Measurements from ENCODE around the gene PABPC1L. TPM values are rescaled to one million over a fixed set of nuclear protein-coding genes. Genes with fewer than 3 reads are reported as not detected.

Gene PABPC1L
- total RNA-seq, 3 donors from 2014 or later (not counting 1 experiment from before 2014, with no cell fraction given): 31.7 to 64.9 (median 48.1) TPM

DNA sequence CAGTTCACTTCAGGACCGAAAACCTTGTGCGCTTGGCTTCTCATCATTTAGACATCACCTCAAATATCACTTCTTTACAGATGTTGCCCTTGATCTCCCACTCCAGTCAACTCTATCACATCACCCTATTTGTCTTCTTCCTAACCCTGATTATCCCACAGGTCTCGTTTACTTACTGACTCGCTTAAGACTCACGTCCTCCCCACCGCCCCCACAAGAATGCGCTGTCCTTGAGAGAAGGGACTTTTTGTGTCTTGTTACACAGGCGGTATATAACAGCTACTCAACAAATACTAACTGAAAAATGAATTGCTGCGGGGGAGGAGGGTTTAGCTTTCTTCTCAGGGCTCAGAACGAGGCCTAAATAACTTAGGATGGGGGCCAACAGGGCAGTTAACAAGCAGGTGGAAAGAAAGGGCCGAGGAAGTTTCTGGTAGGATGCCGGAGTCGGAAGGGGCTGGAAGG lies 49.8 kb downstream of the PABPC1L start:
- intact Hi-C loops (cut with micrococcal nuclease): loop anchor here (5.0 kb wide), 2 partner anchors 33 to 138 kb away; no protein-coding TSS in a partner anchor
- TF ChIP-seq, protein P1, sequence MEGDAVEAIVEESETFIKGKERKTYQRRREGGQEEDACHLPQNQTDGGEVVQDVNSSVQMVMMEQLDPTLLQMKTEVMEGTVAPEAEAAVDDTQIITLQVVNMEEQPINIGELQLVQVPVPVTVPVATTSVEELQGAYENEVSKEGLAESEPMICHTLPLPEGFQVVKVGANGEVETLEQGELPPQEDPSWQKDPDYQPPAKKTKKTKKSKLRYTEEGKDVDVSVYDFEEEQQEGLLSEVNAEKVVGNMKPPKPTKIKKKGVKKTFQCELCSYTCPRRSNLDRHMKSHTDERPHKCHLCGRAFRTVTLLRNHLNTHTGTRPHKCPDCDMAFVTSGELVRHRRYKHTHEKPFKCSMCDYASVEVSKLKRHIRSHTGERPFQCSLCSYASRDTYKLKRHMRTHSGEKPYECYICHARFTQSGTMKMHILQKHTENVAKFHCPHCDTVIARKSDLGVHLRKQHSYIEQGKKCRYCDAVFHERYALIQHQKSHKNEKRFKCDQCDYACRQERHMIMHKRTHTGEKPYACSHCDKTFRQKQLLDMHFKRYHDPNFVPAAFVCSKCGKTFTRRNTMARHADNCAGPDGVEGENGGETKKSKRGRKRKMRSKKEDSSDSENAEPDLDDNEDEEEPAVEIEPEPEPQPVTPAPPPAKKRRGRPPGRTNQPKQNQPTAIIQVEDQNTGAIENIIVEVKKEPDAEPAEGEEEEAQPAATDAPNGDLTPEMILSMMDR (IDR thresholded peaks at IDR 0.05): peak; percentile 22
- H3K9me3 Mint-ChIP-seq: no peaks in the 10 kb centered on the region
- peaks cover 8% of the 10 kb centered on the region for H3K36me3 Mint-ChIP-seq
- H3K27me3 Mint-ChIP-seq (ENCODE audit: low read depth in 2 of 2): no peaks in the 10 kb centered on the region
- H3K27ac Mint-ChIP-seq: peak overlapping the region; percentile 82 to 88
- Histone ChIP-seq H3K4me3 (ENCODE audit: low read length) (peak overlapping the region; percentile 85), H3K27me3 (ENCODE audit: control insufficient read depth, insufficient read depth, low read length) (no peaks in the 10 kb centered on the region), H3K4me1 (ENCODE audit: control insufficient read depth, insufficient read depth, low read length) (peaks cover 13% of the 10 kb centered on the region), H3K9me3 (ENCODE audit: control insufficient read depth, insufficient read depth, low read length) (no peaks in the 10 kb centered on the region), H3K36me3 (ENCODE audit: control insufficient read depth, insufficient read depth, low read length) (peaks cover 15% of the 10 kb centered on the region), H3K27ac (ENCODE audit: low read length) (peak overlapping the region; percentile 61)
- peak; percentile 45 to 82 for DNase-seq
- 7% methylated on average over 11 of the region's 13 CpGs for WGBS (ENCODE audit: insufficient coverage)
- ATAC-seq: peak; percentile 69 to 85 (median 71)
- H3K4me3 Mint-ChIP-seq: peak overlapping the region; percentile 99
- H3K4me1 Mint-ChIP-seq: peaks cover 31 to 35% of the 10 kb centered on the region in 2 donors

DNA sequence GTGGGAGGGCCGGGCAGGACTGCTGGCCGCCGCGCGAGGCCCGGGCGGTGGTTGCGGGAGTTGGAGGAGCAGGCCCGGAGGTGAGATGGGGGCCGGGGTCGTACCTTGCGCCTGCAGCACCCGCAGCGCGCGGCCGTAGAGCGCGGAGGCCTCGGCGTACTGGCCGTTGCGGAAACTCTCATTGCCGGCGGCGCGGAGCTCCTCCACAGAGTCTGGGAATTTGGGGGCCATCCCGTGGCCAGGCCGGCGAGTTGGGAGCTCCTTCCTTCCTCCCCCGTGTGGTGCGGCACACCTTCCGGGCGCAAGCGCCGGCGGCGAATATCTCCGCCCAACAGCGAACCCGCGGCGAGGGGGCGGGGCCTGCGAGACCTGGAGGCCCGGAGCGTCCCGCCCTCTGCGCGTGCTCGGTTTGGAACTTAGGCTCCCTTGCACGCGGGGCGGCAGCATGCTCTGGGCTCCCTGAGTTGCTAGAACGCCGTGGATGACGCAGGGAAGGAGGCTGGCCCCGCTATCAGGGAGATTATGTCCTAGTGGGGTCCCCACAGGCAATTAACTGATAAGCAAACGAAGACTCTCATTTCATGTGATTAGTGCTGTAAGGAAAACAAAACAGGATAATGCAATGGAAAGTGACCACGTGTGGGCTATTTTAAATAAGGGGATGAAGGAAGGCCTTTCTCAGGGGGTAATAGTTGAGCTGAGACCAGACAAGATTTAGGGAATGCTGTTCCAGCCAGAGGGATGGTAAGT lies 50.4 kb downstream of the PABPC1L start, which contains the start of gene TOMM34:
TOMM34 (minus strand) TSS at position 295 of the 750 bp plus-strand sequence; CDS start at position 231, 64 bp downstream.
- Histone ChIP-seq H3K27me3 (ENCODE audit: control insufficient read depth, insufficient read depth, low read length) (no peaks in the 10 kb centered on the region), H3K36me3 (ENCODE audit: control insufficient read depth, insufficient read depth, low read length) (peaks cover 9% of the 10 kb centered on the region), H3K27ac (ENCODE audit: low read length) (peak within 1 kb of the TSS; percentile 61), H3K4me3 (ENCODE audit: low read length) (peak within 1 kb of the TSS; percentile 85), H3K9me3 (ENCODE audit: control insufficient read depth, insufficient read depth, low read length) (no peaks in the 10 kb centered on the region), H3K4me1 (ENCODE audit: control insufficient read depth, insufficient read depth, low read length) (peaks cover 13% of the 10 kb centered on the region)
- Mint-ChIP-seq H3K27ac (peak within 1 kb of the TSS; percentile 82 to 88), H3K4me1 (peaks cover 33 to 35% of the 10 kb centered on the region in 2 donors), H3K4me3 (peak within 1 kb of the TSS; percentile 99), H3K27me3 (ENCODE audit: low read depth in 2 of 2) (no peaks in the 10 kb centered on the region), H3K36me3 (peaks cover 8% of the 10 kb centered on the region), H3K9me3 (no peaks in the 10 kb centered on the region)
- TF ChIP-seq, protein P1 (IDR thresholded peaks at IDR 0.05): no peak
- DNase-seq: peak; percentile 90 to 97
- intact Hi-C loops (cut with micrococcal nuclease): no loop called here
- peak; percentile 93 to 97 (median 96) for ATAC-seq
- WGBS (ENCODE audit: insufficient coverage): under 1% methylated on average over 60 of the region's 60 CpGs

DNA sequence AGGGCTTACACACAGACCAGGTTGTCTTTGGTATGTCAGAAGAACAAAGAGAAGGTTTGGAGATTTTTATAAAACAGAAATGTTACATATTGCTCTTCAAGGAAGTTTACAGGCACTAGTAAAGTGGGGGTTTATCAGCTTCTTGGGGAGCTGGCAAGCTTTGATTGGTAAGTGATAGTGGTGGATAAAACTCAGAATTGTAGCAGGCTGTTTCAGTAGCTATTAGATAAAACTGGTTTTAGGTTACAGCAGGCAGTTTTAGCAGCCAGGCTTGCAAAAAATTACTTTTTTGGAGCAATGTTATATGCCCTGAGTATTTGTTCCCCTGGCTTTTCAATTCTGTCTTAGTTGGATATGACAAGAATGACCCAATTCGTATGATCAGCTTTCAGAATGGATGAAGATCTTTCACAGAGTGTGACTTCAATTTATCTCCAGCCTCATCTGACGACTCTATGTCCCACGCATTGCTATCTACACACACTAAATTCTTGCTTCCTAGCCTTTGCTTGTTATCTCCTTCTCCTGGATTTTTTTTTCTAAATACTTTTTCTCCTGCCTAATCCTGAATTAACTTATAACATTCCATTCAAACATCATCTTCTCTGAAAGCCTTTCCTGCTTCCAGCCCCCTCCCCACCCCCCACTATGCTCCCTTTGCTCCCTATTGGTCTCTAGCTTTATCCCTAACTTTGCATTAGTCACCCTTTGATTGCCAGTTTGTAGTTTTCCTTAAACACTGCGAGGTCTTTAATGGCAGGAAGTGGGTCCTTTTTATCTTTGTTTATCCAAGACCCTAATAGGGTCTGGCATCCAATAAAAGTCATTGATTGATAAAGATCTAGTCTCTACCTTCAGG lies 51.4 kb downstream of the PABPC1L start:
- Mint-ChIP-seq H3K4me1 (peaks cover 38 to 43% of the 10 kb centered on the region in 2 donors), H3K27ac (peak overlapping the region; percentile 82 to 88), H3K36me3 (peaks cover 3% of the 10 kb centered on the region), H3K9me3 (no peaks in the 10 kb centered on the region), H3K27me3 (ENCODE audit: low read depth in 2 of 2) (no peaks in the 10 kb centered on the region), H3K4me3 (peak overlapping the region; percentile 99)
- Histone ChIP-seq H3K9me3 (ENCODE audit: control insufficient read depth, insufficient read depth, low read length) (no peaks in the 10 kb centered on the region), H3K27ac (ENCODE audit: low read length) (no peak overlapping the region), H3K36me3 (ENCODE audit: control insufficient read depth, insufficient read depth, low read length) (peaks cover under 1% of the 10 kb centered on the region), H3K4me3 (ENCODE audit: low read length) (no peak overlapping the region), H3K4me1 (ENCODE audit: control insufficient read depth, insufficient read depth, low read length) (peaks cover 17% of the 10 kb centered on the region), H3K27me3 (ENCODE audit: control insufficient read depth, insufficient read depth, low read length) (no peaks in the 10 kb centered on the region)
- ATAC-seq (no peak), DNase-seq (no peak)
- intact Hi-C loops (cut with micrococcal nuclease): no loop called here
- 91% methylated on average over 4 of the region's 4 CpGs for WGBS (ENCODE audit: insufficient coverage)
- TF ChIP-seq, protein P1 (IDR thresholded peaks at IDR 0.05): no peak
